ENCODE data around the gene PSAPL1.
"Not testable (repeated sequence)": the region's sequence is repeated elsewhere in the genome, so short reads cannot be mapped to it uniquely, and the experiment has no call there.

Gene PSAPL1

GRCh38 chr4:7458477-7458876 is 23.7 kb upstream of the PSAPL1 start:
- DNase-seq: no peak

GRCh38 chr4:7458066-7458425 is 23.3 kb upstream of the PSAPL1 start:
- no peak for DNase-seq

GRCh38 chr4:7457201-7458065 is 22.7 kb upstream of the PSAPL1 start:
- peak; percentile 43 for DNase-seq

GRCh38 chr4:7452802-7453201 is 18.1 kb upstream of the PSAPL1 start:
- not testable (repeated sequence) for DNase-seq

GRCh38 chr4:7451800-7452199 is 17.1 kb upstream of the PSAPL1 start:
- no peak for DNase-seq

GRCh38 chr4:7451434-7451789 is 16.7 kb upstream of the PSAPL1 start:
- no peak for DNase-seq

GRCh38 chr4:7450775-7451433 is 16.2 kb upstream of the PSAPL1 start:
- no peak for DNase-seq

GRCh38 chr4:7448036-7448435 is 13.3 kb upstream of the PSAPL1 start:
- no peak for DNase-seq

GRCh38 chr4:7447236-7447635 is 12.5 kb upstream of the PSAPL1 start:
- DNase-seq: no peak

- DNase-seq: no peak
These were observed 10.0 kb upstream of the PSAPL1 start for GRCh38 chr4:7444731-7445130.

GRCh38 chr4:7444314-7444713 is 9.6 kb upstream of the PSAPL1 start:
- no peak for DNase-seq

GRCh38 chr4:7442574-7443162 is 7.9 kb upstream of the PSAPL1 start:
- DNase-seq: no peak

GRCh38 chr4:7441201-7441600 is 6.5 kb upstream of the PSAPL1 start:
- no peak for DNase-seq

- DNase-seq: no peak
These were observed 5.0 kb upstream of the PSAPL1 start for GRCh38 chr4:7439699-7440098.

GRCh38 chr4:7436256-7436655 is 1.5 kb upstream of the PSAPL1 start:
- no peak for DNase-seq

- no peak for DNase-seq
These were observed 836 bp upstream of the PSAPL1 start for GRCh38 chr4:7435471-7436061.

GRCh38 chr4:7434141-7434765 is 477 bp downstream of the PSAPL1 start:
- no peak for DNase-seq

- no peak for DNase-seq
These were observed 1.2 kb downstream of the PSAPL1 start for GRCh38 chr4:7433376-7434140.

- DNase-seq: no peak
These were observed 2.0 kb downstream of the PSAPL1 start for GRCh38 chr4:7432531-7433375.

GRCh38 chr4:7431696-7432530 is 2.8 kb downstream of the PSAPL1 start:
- no peak for DNase-seq
